Dermis blood vessel endothelial cell (primary cell): ENCODE results near the gene CETN2. TPM values are rescaled to one million over a fixed set of nuclear protein-coding genes. Genes with fewer than 3 reads are reported as not detected.
"Not testable (repeated sequence)": the region's sequence is repeated elsewhere in the genome, so short reads cannot be mapped to it uniquely, and the experiment has no call there.

ENCODE experiments used
- DNase-seq: peaks from one replicate; pipeline ENCODE4 v3.0.0; 2010
- total RNA-seq: library from RNA; depleted of rRNA; stranded (reverse); fragments of >200 nt; gene quantifications from 2 replicates; pipeline ENCODE4 v1.2.3, GENCODE V29; 2014

The CETN2 gene
- total RNA-seq, 1 donor from 2014 or later = 23.3 TPM

- no peak for DNase-seq
Measured at GRCh38 chrX:152831391-152831790, 834 bp upstream of the CETN2 start.

GRCh38 chrX:152824841-152825374 is 5.6 kb downstream of the CETN2 start:
- DNase-seq = no peak

DNA sequence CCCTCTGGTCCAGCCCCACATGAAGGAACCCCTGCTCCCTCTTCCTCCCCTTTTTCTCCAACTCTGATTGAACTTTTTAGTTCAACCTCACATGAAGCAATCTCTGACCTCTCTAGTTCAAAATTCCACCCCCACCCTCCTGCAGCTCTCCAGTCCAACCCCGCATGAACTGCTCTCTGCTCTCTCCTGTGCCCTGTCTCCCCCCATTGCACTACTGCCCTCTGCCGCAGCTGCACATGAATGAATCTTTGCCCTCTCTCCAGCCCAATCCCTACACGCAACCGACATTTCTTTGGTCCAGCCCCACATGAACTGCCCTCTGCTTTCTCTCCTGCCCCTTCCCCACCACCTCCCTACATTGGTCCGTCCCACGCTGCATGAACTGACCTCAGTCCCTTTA is 6.9 kb downstream of the CETN2 start:
- DNase-seq = no peak

GRCh38 chrX:152822383-152823086 is 8.0 kb downstream of the CETN2 start:
- DNase-seq = no peak

- DNase-seq = peak; percentile 62
Measured at GRCh38 chrX:152821145-152821765, 9.3 kb downstream of the CETN2 start.

DNA sequence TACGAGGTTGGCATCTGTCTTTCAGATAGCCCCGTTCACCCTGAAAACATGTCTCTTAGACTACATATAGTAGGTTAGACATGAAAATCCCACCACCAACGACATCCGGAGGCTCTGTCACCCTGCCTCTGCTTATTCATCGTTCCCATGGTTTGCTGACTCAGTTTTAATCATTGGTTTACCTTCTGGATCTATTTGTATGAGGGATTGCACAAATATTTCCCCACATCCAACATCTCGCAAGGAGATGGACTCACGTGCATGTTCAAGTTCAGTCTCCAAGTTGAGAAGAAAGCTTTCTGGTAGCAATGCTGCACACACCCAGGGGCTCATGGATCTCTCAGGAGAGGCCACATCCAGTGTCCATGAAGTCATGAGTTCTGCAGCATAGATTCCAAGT is 10.8 kb downstream of the CETN2 start:
- no peak for DNase-seq

- DNase-seq = no peak
Measured at GRCh38 chrX:152819266-152819665, 11.3 kb downstream of the CETN2 start.

GRCh38 chrX:152818356-152818755 is 12.2 kb downstream of the CETN2 start:
- no peak for DNase-seq

GRCh38 chrX:152817078-152817764 is 13.3 kb downstream of the CETN2 start:
- peak; percentile 61 for DNase-seq

- DNase-seq = no peak
Measured at GRCh38 chrX:152814048-152814447, 16.5 kb downstream of the CETN2 start.

GRCh38 chrX:152813206-152813605 is 17.4 kb downstream of the CETN2 start:
- DNase-seq = no peak

DNA sequence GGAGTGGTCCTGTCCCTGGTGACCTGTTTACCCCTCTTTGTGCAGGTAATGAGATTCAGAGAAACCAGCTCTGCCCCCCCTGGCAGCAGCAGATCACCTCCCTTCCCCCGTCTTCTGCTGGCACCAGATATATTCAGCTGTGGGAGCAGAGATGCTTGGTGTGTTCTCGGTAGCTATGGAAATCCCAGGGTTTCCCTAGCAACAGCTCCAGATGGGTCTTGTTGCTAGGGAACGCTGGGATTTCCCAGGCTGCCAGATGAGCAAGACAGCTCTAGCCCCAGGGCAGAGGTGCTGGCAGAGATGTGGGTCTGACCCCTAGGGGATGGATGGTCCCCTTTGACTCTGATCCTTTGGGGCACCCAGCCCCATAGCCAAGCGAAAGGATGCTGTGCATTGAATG is 20.2 kb downstream of the CETN2 start:
- no peak for DNase-seq

DNA sequence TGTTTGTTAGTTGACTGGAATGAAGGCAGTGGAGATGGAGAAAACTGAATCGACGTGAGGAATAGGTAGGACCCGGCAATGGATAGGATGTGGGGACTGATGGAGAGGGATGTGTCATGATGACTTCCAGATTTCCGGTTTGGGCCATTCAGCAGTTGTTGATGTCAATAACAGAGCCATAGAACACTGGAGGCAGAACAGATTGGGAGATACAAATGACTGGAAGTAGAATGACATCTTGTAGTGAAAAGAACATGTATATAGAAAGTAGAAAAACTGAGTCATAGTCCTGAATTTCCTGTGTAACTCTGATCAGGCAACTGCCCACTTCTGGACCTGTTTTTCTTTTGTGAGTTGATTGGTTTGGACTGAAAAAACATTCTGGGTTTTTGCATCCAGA is 24.5 kb downstream of the CETN2 start:
- DNase-seq = no peak

GRCh38 chrX:152798945-152799344 is 31.6 kb downstream of the CETN2 start:
- DNase-seq = no peak

GRCh38 chrX:152787062-152787461 is 43.5 kb downstream of the CETN2 start:
- DNase-seq = not testable (repeated sequence)

Other genes with a start within 250 kb of the CETN2 start
- gene GABRQ, start 192.9 kb downstream of the CETN2 start, total RNA-seq = not detected in 2 replicates
- gene MAGEA3, start 132.0 kb downstream of the CETN2 start, total RNA-seq = not detected in 2 replicates
- not detected in 2 replicates for gene CSAG2, start 121.5 kb downstream of the CETN2 start, total RNA-seq
- gene MAGEA2B, start 116.1 kb downstream of the CETN2 start, total RNA-seq = not detected in 2 replicates
- gene CSAG1, start 97.0 kb downstream of the CETN2 start, total RNA-seq = not detected in 2 replicates
- gene MAGEA12, start 97.0 kb downstream of the CETN2 start, total RNA-seq = not detected in 2 replicates
- not detected in 2 replicates for gene MAGEA2, start 76.9 kb downstream of the CETN2 start, total RNA-seq
- gene CSAG3, start 71.5 kb downstream of the CETN2 start, total RNA-seq = not detected in 2 replicates
- gene MAGEA6, start 61.1 kb downstream of the CETN2 start, total RNA-seq = not detected in 2 replicates
- 16.0 and 28.4 TPM in 2 replicates for gene NSDHL, start 306 bp upstream of the CETN2 start, total RNA-seq
- 5.3 and 15.5 TPM in 2 replicates for gene ZNF185, start 67.3 kb upstream of the CETN2 start, total RNA-seq
- gene PNMA5, start 163.4 kb upstream of the CETN2 start, total RNA-seq = not detected in 2 replicates
- gene PNMA3, start 225.7 kb upstream of the CETN2 start, total RNA-seq = 0.09 TPM in 1 of 2 replicates, not detected in the other
- 0.34 and 0.74 TPM in 2 replicates for gene PNMA6A, start 241.7 kb upstream of the CETN2 start, total RNA-seq